GM21367 (cell line): ENCODE measurements around the gene STK17A.
"Not testable (repeated sequence)": the region's sequence is repeated elsewhere in the genome, so short reads cannot be mapped to it uniquely, and the experiment has no call there.

Source experiments
- ATAC-seq: cut with Tn5 transposase; IDR thresholded peaks from one replicate; pipeline ENCODE4 v1.9.1; 2021; ENCODE audit not compliant: unreplicated experiment

STK17A gene

DNA sequence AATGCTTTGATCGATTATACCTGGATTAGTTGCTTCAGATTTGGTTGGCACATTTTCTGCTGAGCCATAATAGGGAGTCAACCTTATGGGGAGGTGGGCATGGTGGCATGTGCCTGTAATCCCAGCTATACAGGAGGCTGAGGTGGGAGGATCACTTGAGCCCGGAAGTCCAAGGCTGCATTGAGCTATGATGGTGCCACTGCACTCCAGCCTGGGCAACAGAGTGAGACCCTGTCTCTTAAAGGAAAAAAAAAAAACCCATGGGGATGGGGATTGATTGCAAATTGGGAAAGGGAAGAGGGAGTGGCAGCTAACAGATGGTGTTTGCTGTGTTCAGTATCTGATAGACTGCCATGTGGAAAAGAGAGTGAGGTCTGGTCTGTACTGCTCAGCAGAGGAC is 11.1 kb downstream of the STK17A start:
- ATAC-seq, result no peak

DNA sequence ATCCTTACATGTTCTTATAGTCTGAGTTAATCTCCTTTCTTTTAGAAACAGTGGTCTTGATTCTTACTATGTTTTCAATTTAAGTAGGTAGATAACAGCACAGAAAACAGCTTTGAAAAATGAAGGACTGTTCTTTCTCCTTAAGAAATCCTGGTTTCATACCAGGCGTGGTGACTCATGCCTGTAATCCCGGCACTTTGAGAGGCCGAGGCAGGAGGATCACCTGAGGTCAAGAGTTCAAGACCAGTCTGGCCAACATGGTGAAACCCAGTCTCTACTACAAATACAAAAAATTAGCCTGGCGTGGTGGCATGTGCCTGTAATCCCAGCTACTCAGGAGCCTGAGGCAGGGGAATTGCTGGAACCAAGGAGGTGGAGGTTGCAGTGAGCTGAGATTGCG is 13.5 kb downstream of the STK17A start:
- not testable (repeated sequence) for ATAC-seq

DNA sequence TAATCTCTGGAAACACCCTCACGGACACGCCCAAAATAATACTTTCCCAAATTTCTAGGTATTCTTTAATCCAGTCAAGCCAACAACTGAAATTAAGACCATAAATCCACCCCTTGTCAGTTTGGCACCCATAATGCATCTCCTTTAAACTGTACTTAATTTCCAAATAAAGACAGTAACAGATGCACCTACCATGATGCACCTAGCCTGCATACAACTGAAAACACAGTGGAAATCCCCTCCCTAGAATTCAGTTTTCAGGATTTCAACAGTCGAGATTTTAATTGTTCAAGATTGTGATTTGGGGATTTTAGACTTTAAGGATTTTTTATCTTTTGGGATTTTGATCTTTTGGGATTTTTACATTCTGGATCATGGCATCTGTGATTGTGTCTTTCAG is 17.1 kb downstream of the STK17A start:
- no peak for ATAC-seq

DNA sequence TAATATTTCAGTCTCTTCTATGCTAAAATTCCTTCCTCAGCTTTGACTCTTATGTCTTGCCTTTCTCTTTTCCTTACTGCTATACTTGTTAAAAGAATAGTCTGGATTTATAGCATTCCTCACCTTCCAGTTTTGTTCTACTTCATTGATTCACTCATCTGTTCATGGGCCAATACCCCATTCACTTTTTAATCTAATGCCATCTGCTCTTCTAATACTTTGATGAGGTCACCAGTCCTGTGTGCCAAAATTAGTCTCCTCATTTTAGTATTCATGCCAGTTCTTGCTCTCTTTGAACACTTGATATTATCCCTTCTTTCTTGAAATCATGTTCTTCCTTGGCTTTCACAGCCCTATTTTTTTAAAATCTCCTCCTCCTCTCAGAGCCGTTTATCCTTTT is 19.3 kb downstream of the STK17A start:
- no peak for ATAC-seq

DNA sequence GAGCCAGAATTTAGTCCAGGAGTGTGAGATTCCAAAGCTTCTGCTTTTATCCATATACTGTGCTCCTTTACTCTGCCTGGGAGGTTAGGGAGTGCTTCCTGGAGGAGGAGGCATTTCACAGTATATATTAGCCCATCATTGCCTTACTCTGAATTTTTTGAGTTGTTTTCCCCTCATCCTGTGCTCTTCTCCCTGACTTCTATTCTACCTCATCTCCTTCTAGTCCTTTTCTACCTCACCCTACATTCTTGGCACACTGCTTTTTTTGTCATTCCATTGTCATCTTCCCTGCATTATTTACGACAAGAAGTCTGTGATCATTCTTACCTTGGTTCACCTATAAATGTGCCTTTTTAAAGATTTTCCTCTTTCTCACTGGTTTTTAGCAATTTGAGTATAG is 21.3 kb downstream of the STK17A start:
- ATAC-seq, result no peak

DNA sequence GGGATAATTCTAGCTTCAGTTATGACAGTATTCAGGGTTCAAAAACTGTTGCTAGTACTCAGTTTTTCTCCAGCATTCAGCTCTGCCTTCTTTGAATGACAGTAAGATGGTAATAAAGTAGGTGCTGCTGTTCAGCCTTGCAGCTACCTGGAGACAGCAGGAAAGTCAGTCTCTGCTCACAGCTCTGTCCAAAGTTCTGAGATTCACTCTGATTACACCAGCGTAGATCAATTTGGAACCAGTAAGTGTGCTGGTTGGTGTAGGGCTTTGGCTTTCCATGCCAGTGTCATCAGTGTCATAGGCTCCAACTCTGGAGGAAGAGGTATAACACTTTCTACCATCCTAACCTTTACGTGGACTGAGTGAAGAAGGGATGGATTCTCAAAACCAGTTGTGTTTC is 26.2 kb downstream of the STK17A start:
- no peak for ATAC-seq

DNA sequence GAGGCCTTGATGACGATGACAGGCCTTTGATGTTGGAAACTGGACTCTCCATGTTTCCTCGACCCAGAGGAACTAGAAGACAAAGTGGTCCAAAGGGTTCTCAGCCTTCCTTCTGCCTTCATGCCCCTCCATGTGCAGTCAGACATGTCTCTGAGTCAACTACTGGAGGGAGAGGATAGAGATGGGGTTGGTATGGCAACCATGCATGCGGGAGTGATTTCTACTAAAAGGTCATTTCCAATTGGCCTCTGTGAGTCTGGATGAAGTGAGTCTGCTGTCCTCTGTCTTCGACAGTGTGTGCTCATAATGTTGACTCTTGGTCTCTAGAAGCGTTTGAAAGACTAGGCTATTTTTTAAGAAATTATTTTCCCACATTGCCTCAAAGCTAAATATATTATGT is 29.2 kb downstream of the STK17A start:
- ATAC-seq, result no peak

DNA sequence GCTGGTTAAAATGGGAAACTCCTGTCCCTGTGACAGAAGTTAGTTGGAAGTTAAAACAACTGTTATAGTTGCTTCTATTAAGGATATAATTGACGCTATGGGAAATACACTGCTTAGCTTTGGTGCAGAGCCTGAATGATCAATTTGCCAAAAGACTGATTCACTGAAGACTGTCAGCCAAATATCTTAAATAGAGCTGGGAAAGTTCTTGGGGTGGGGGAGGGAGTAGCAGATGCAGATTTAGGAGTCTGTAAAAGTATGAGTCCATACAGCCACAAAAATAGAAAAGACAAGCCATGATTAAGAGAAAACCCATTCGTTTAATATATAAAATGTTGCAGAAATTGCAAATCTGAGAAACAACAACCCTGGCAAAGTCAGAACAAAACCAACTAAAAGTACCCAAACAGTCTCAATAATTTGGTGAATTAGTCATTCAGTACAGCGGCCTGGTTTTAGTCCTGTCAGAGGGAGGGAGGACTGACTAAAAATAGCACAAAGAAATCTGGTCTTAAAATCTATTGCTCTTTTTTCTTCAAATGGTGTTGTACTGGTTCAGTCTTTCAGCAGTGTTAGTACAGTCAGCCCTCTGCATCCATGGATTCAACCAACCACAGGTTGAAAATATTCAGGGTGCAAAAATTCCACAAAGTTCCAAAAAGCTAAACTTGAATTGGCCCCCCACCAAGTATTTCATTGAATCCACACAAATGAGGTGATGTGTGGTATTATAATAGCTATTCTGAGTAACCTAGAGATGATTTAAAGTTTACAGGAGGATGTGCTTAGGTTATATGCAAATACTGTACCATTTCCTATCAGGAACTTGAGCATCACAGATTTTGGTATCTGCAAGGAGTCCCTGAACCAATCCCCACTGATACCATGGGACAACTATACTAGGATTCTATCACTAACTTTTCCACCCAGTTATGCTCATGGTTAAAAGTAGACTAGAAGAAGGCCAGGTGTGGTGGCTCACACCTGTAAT is 30.0 kb downstream of the STK17A start:
- peak; percentile 48 for ATAC-seq

DNA sequence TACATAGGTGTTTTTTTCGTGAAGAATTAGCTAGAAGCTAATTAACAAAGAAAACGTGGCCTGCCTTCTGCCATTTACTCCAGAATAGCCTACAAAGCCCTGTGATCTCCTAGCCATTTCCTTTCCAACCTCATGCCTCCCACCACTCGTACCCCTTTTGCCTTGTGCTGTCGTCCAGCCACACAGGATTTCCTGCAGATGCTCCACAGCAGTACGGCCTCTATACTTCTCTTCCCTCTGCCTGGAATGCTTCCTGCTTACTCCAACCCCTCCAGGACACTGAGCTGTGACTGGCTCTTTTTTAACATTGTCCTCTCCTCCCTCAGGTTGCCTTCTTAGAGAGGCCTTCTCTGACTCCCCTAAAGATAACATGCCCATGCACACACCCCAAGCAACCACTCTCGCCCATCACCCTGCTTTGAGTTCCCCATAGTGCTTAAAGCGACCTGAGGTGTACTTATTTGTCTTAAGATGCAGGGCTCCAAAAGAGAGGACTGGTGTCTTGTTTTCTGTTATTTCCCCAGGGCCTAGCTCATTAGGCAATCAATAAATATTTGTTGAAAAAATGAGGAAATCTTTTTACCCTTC is 32.7 kb downstream of the STK17A start:
- ATAC-seq, result no peak

DNA sequence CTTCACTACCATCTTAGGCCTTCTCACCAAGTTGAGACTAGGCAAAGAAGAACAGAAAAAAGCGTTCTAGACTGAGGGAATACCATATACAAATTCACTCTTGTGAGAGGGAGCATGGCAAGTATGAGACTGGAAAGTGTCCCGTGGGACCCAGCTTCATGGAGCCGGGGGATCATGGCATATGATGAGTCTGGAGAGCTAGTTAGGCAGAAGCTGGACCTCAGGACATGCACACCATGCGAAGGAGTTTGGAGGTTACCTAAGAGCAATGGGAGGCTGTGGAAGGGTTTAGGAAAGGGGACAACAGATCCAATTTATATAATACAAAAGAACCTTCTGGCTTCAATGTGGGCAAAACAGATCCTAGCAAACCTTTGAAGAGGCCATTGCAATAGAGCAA is 34.1 kb downstream of the STK17A start:
- ATAC-seq, result no peak

DNA sequence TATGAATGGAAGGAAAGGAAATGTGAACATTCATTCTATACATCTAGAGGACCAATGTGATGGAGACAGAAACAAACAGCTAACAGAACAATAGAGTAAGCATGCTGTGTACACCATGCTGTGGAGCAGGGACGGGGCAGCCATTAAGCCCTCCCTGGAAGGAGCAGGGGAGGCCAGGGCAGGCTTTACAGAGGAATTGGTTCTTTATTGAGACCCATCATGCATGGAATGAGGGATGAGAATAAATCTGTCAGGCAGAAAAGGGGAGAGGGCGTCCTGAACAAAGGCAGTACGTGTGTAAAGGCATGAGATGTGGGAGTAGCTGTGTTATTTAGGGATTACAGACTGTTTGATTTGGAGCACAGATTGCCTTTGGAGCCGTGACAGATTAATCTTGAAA is 35.2 kb downstream of the STK17A start:
- no peak for ATAC-seq

DNA sequence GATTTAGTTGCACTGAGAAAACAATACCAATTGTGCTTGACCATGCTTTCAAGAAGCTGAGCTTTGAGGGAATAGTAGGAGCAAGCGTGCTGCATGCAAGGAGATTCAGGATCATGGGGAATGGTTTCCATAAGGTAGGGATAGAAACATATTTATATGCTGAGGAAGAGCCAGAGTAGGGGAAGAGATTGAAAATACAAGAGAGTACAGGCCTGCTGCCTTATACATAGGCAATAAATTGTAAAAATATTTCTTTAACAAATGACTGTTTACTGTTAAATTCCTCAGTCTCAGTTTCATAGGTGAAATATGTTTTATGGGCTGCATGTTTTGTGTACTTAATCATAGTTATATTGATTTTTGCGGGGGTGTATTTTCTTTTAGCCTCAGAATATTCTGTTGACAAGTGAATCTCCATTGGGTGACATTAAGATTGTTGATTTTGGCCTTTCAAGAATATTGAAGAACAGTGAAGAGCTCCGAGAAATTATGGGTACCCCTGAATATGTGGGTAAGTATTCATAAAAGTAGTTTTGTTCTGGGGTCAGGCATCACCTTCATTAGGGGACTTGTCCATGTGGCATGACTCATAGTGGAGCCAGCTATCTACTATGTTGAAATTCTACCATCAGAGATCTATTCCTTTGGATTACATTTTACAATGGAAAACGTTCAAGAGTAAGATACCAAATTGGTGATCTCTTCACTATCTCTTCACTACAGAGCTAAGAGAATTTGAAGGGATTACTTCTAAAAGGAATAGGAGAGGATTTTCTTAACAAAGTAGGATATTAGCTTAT is 36.5 kb downstream of the STK17A start:
- no peak for ATAC-seq

DNA sequence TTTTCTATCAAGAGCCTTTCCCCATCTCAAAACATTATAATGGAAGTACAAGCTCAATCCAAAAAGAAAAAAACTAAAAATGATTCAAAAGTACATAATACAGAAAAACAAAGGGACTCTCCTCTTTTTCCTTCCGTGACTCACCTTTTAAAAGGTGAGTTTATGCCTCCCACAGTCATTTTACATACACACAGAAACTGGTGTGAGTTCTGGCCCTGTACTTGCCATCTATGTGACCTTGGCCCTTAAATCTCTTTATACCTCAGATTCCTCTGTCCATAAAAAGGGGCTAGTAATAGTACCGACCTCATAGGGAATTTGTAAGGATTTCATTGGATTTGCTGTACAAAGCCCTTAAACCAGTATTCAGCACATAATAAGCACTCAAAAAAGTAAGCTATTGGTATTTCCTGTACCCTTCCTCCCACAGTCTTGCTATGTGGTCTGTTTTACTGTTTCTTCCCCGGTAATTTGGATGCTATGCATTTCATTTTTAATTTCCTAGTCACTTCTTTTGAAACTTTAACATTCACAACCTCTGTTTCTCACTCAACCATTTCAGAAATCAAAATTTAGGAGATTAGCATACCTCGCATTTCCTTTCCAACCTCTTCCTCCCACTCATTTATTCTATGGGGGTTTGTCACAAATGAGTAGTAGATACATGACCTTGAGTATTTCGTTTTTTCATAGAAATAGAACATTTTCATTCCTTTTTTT is 39.0 kb downstream of the STK17A start:
- no peak for ATAC-seq

DNA sequence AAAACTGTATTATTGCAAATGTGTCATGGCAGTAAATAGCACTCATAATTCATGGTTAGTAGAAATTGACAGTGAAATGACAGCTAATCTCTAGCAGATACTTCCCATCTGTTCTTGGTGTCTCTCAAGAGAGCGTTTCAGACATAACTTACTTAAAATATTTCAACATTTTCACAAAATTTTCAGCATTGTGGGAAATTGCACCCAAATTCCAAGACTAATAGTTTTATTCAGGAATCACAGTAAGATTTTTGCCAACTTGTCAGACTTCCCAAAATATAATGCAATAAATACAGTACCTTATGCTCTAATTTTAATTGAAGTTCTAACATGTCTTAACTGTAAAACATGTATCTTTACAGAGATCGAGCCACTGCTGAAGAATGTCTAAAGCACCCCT is 41.2 kb downstream of the STK17A start:
- no peak for ATAC-seq

DNA sequence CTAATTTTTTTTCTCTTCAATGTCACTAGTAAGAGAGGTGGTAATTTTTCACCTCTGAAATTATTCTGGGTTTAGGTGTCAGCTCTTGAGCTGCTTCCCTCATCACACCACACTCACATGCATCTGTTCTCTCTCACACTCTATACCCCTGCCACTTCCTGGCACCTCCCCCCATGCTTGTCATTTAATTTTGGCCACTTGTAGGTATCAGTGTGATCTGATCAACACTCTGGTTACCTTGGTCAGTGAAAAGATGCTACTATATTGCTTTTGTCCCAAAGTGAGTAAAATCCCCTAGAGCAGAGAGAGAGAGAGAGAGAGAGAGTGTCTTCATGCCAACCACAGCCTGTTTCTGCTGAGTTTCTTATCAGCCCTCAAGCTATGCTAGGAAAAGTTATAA is 42.5 kb downstream of the STK17A start:
- no peak for ATAC-seq

DNA sequence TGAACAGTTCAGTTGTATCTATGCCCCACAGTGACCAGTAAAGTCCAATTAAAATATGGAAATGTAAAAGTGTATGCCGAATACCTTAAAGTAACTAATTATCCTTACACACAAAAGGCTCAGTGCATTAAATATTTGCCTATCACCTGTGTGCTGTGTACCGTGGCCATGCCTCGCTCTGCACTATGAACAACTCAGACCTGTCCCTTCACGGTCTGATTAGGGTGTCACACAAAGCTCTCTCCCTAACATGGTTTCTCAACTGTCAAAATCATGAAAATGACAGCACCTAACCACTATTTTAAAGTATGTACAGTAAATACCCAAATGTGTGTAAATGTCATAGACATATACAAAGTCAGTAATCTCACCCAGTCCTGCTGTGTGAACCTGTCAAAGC is 43.1 kb downstream of the STK17A start:
- ATAC-seq, result no peak

DNA sequence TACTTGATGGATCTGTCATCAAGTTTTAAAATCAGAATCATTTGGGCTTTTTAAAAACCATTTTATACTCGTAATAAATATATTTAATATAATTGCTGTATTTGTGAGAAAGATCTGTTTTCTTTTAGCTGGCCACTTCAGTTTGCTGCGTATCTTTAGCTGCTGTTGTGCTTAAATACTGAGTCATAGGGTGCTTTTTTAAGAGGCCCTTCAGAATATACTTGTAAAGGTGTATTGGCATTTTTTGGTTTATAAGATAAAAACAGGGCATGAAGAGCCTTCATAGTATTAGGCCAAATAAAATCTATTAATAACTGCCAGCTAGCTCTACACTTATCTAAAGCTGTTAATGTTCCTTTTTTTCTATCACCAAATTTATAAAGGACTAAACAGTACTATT is 43.8 kb downstream of the STK17A start:
- no peak for ATAC-seq

DNA sequence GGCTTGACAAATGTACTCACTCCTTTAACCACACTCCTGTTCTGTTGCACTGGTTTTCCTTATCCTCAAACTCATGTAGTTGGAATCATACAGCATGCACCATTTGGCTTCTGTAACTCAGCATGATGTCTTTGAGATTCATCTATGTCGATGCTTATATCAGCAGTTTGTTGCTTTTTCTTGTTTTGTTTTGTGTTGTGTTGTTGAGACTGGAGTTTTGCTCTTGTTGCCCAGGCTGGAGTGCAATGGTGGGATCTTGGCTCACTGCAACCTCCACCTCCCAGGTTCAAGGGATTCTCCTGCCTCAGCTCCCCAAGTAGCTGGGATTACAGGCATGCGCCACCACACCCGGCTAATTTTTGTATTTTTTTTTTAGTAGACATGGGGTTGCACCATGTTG is 44.9 kb downstream of the STK17A start:
- ATAC-seq, result not testable (repeated sequence)

DNA sequence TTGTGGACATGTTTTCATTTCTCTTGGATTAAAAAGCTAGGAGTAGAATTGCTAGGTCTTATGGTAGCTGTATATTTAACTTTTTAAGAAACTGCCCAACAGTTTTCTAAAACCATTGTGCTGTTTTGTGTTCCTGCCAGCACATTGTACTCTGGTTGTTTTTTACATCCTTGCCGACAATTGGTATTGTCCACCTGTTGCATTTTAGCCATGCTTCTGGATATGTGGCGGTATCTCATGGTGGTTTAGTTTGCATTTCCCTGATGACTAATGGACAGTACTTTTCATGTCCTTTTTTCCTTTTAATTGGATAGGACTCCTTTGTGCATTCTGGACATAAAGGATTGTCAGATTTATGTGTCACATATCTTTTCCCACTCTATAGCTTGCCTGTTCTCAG is 45.5 kb downstream of the STK17A start:
- no peak for ATAC-seq

DNA sequence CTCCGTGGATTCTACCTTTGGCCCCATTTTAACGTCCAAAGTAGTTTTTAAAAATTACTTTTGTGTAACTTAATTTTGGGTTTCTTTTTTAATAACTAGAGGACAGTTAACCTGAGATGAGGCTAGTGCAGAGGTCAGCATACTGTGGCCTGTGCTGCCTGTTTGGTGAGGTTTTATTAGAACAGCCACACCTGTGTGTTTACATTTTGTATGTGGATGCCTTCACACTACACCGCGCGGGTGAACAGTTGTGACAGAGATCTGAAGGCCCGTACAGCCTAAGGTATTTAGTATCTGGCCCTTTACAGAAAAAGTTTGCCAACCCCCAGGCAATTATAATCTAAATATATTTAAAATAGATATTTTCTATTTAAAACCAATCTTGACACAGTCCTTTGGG is 46.9 kb downstream of the STK17A start:
- no peak for ATAC-seq

DNA sequence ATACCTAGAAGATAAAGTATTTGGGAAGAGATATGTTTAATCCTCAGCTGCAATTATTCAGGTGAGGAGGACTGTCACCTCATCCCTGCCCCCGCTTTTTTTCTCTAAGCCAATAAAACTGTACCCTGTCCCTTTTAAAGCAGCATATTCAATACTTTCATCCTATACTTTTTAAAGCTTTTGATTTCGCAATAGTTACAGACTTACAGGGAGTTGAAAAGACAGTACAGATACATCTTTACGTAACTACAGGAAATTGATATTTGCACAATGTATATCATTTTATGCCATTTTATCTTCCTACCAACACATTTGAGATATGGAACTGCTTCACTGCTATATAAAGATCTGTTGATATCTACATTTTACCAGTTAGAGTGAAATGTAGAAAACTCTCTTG is 47.6 kb downstream of the STK17A start:
- ATAC-seq, result no peak
